ENCODE measurements around the gene NR2C2.

NR2C2 gene

DNA sequence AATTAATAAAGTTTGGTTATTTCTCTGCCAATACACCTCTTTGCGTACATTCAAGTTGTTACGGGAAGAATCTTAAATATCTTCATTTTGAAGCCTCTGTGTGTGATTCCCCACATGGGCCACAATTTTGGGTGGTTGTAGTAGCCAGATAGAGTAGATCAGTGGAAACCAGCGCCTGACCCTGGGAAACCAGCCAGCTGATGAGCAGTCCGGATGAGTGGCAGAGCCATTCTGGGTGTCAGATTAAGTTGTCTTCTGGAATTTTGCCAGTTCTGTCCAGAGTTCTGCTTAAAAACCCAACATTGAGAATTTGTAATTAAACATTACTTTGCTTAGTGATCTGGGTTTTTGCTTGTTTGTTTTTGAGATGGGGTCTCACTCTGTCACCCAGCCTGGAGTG lies 68.1 kb downstream of the NR2C2 start:
- Histone ChIP-seq H4K20me1 (ENCODE audit: insufficient read depth) (no peaks in the 10 kb centered on the region), H3K4me2 (no peak overlapping the region), H3K36me3 (ENCODE audit: insufficient read depth) (no peaks in the 10 kb centered on the region), H3K4me1 (ENCODE audit: low read depth, poor library complexity, severe bottlenecking) (no peaks in the 10 kb centered on the region), H3K27ac (no peak overlapping the region), H3K79me2 (ENCODE audit: insufficient read depth, low read depth) (no peaks in the 10 kb centered on the region), H3K4me3 (IDR thresholded peaks at IDR 0.05; ENCODE audit: insufficient read depth, low read depth, low read length) (no peak overlapping the region), H2AFZ (ENCODE audit: low read depth) (no peak overlapping the region), H3K27me3 (ENCODE audit: insufficient read depth, low read depth) (no peaks in the 10 kb centered on the region), H3K9ac (no peak overlapping the region)
- TF ChIP-seq, protein P1, sequence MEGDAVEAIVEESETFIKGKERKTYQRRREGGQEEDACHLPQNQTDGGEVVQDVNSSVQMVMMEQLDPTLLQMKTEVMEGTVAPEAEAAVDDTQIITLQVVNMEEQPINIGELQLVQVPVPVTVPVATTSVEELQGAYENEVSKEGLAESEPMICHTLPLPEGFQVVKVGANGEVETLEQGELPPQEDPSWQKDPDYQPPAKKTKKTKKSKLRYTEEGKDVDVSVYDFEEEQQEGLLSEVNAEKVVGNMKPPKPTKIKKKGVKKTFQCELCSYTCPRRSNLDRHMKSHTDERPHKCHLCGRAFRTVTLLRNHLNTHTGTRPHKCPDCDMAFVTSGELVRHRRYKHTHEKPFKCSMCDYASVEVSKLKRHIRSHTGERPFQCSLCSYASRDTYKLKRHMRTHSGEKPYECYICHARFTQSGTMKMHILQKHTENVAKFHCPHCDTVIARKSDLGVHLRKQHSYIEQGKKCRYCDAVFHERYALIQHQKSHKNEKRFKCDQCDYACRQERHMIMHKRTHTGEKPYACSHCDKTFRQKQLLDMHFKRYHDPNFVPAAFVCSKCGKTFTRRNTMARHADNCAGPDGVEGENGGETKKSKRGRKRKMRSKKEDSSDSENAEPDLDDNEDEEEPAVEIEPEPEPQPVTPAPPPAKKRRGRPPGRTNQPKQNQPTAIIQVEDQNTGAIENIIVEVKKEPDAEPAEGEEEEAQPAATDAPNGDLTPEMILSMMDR (conservative IDR thresholded peaks at IDR 0.05; ENCODE audit: low read depth, low read length), result no peak

DNA sequence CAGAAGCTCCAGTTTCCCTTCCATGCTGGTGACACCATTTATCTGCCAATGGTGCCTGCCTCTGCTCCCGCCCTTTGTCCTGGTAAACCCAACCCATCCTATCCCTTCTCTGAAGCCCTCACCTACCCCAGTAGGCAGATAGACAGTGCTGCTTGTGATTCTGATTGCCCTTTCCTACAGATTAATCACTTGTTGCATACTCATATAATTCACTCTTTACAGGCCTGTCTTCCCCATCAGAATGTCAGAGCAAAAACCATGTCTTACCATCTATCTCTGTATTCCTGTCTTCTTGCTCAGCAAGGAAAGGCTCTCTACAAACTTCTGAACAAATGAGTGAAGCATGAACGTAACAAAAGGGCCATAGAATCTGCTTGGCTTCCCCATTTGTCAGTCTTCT lies 69.8 kb downstream of the NR2C2 start:
- Histone ChIP-seq H3K27ac (no peak overlapping the region), H3K9ac (no peak overlapping the region), H3K4me2 (no peak overlapping the region), H4K20me1 (ENCODE audit: insufficient read depth) (no peaks in the 10 kb centered on the region), H3K36me3 (ENCODE audit: insufficient read depth) (no peaks in the 10 kb centered on the region), H3K27me3 (ENCODE audit: insufficient read depth, low read depth) (no peaks in the 10 kb centered on the region), H3K4me1 (ENCODE audit: low read depth, poor library complexity, severe bottlenecking) (no peaks in the 10 kb centered on the region), H2AFZ (ENCODE audit: low read depth) (no peak overlapping the region), H3K79me2 (ENCODE audit: insufficient read depth, low read depth) (no peaks in the 10 kb centered on the region), H3K4me3 (IDR thresholded peaks at IDR 0.05; ENCODE audit: insufficient read depth, low read depth, low read length) (no peak overlapping the region)
- TF ChIP-seq, protein P1 (conservative IDR thresholded peaks at IDR 0.05; ENCODE audit: low read depth, low read length), result no peak

DNA sequence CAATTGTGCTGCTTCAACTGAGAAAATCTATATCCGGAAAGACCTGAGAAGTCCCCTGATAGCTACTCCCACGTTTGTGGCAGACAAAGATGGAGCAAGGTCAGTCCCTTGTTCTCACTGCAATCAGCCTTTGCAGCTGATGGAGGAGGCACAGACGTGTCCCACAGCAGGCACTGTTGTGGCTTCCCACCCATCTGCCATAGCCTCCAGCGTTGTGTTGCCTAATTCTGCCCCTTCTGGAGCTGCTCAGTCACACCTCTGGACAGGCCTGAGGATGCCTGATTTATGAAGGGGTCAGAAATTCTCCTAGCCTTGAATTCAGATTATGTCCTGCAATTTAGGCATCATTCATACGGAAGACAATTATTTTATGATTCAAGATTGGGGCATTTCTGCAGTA lies 75.9 kb downstream of the NR2C2 start:
- H3K79me2 ChIP-seq (ENCODE audit: insufficient read depth, low read depth), result no peaks in the 10 kb centered on the region
- H3K4me2 ChIP-seq, result no peak overlapping the region
- TF ChIP-seq, protein P1 (conservative IDR thresholded peaks at IDR 0.05; ENCODE audit: low read depth, low read length), result no peak
- H3K27ac ChIP-seq, result no peak overlapping the region
- H2AFZ ChIP-seq (ENCODE audit: low read depth), result no peak overlapping the region
- no peaks in the 10 kb centered on the region for H3K4me1 ChIP-seq (ENCODE audit: low read depth, poor library complexity, severe bottlenecking)
- H4K20me1 ChIP-seq (ENCODE audit: insufficient read depth), result no peaks in the 10 kb centered on the region
- H3K4me3 ChIP-seq (IDR thresholded peaks at IDR 0.05; ENCODE audit: insufficient read depth, low read depth, low read length), result no peak overlapping the region
- no peaks in the 10 kb centered on the region for H3K27me3 ChIP-seq (ENCODE audit: insufficient read depth, low read depth)
- no peak overlapping the region for H3K9ac ChIP-seq
- H3K36me3 ChIP-seq (ENCODE audit: insufficient read depth), result no peaks in the 10 kb centered on the region

DNA sequence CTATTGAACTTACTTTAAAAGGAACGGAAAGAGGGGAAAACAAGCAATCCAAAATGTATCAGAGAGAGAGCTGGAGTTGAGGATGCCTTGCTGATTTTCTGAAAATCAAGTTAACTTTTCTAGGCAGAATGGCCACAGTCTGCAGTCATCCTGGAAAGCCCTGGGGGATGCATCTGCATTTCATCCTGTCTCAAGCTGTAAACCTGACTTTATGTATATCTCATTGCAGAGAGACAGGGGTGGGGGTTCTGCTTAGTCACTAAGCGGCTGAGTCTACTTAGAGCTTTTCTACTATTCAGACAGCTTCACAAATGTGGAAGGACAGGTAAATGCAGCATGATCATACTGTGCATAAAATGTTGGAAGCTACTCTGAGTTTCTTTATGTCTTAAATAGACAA lies 76.3 kb downstream of the NR2C2 start:
- TF ChIP-seq, protein P1 (conservative IDR thresholded peaks at IDR 0.05; ENCODE audit: low read depth, low read length), result no peak
- no peaks in the 10 kb centered on the region for H3K36me3 ChIP-seq (ENCODE audit: insufficient read depth)

More for the DNA sequence above, 76.3 kb downstream of the NR2C2 start:
- H3K4me3 ChIP-seq (IDR thresholded peaks at IDR 0.05; ENCODE audit: insufficient read depth, low read depth, low read length), result no peak overlapping the region
- H3K9ac ChIP-seq, result no peak overlapping the region
- H3K4me1 ChIP-seq (ENCODE audit: low read depth, poor library complexity, severe bottlenecking), result no peaks in the 10 kb centered on the region
- H3K4me2 ChIP-seq, result no peak overlapping the region
- H4K20me1 ChIP-seq (ENCODE audit: insufficient read depth), result no peaks in the 10 kb centered on the region
- no peaks in the 10 kb centered on the region for H3K27me3 ChIP-seq (ENCODE audit: insufficient read depth, low read depth)
- no peaks in the 10 kb centered on the region for H3K79me2 ChIP-seq (ENCODE audit: insufficient read depth, low read depth)
- no peak overlapping the region for H3K27ac ChIP-seq
- no peak overlapping the region for H2AFZ ChIP-seq (ENCODE audit: low read depth)
